Naive B cell (primary cell): Measurements from ENCODE around the gene ATP5PF. TPM values are rescaled to one million over a fixed set of nuclear protein-coding genes. Genes with fewer than 3 reads are reported as not detected.
"Not testable (repeated sequence)": the region's sequence is repeated elsewhere in the genome, so short reads cannot be mapped to it uniquely, and the experiment has no call there.

Source experiments
- ATAC-seq, 2 donors: fragments of 150-1000 bp; cut with Tn5 transposase; 2 replicates each; pipeline ENCODE4 v1.10.0; 2021; ENCODE audit warnings: low read depth in 2 of 2, mild to moderate bottlenecking in 2 of 2, moderate library complexity in 2 of 2
- DNase-seq: peaks from one replicate; pipeline ENCODE4 v3.0.0; 2022
- H3K27ac Mint-ChIP-seq, 6 donors: one replicate each; pipeline ENCODE4 v1.8.0; 2020 to 2022; ENCODE audit warnings: mild to moderate bottlenecking in 6 of 6, mixed read lengths in 6 of 6, moderate library complexity in 5 of 6, inconsistent platforms in 2 of 6
- H3K27me3 Mint-ChIP-seq, 3 donors: one replicate each; pipeline ENCODE4 v1.8.0; 2021 to 2022; ENCODE audit warnings: mixed read lengths in 3 of 3, mild to moderate bottlenecking in 1 of 3
- H3K36me3 Mint-ChIP-seq, 2 donors: one replicate each; pipeline ENCODE4 v1.8.0; 2020 to 2022; ENCODE audit warnings: mixed read lengths in 2 of 2, inconsistent platforms in 1 of 2, mild to moderate bottlenecking in 1 of 2
- H3K4me1 Mint-ChIP-seq, 3 donors: one replicate each; pipeline ENCODE4 v1.8.0; 2020 to 2022; ENCODE audit warnings: mixed read lengths in 3 of 3, inconsistent platforms in 1 of 3, mild to moderate bottlenecking in 1 of 3, moderate library complexity in 1 of 3
- H3K4me3 Mint-ChIP-seq, 8 donors: one replicate each; pipeline ENCODE4 v1.8.0; 2020 to 2022; ENCODE audit warnings: mild to moderate bottlenecking in 8 of 8, mixed read lengths in 8 of 8, moderate library complexity in 8 of 8, inconsistent platforms in 2 of 8
- H3K9me3 Mint-ChIP-seq, 7 donors: one replicate each; pipeline ENCODE4 v1.8.0; 2020 to 2022; ENCODE audit warnings: mixed read lengths in 7 of 7, mild to moderate bottlenecking in 5 of 7, inconsistent platforms in 2 of 7, moderate library complexity in 1 of 7
- polyA plus RNA-seq, 6 donors: library from polyadenylated mRNA; unstranded; fragments of 300-500 nt; fragmentation: Illumina TruSeq; gene quantifications; one replicate each; pipeline ENCODE4 v1.2.3, GENCODE V29; 2021; ENCODE audit warnings: low read depth in 6 of 6

ATP5PF gene
- polyA plus RNA-seq: 100 to 1,000 TPM; 264 to 368 (median 335) TPM

- Mint-ChIP-seq H3K36me3 (peaks cover 0 to 10% of the 10 kb centered on the region in 2 donors), H3K4me1 (peaks cover 52 to 61% (median 56%) of the 10 kb centered on the region in 3 donors), H3K27me3 (no peaks in the 10 kb centered on the region), H3K4me3 (peak within 1 kb of the TSS; percentile 99 to 100 (median 99)), H3K9me3 (peaks cover 0 to 5% (median 0%) of the 10 kb centered on the region in 7 donors), H3K27ac (peak within 1 kb of the TSS; percentile 99 to 100 (median 99))
- ATAC-seq (peak; percentile 90), DNase-seq (peak; percentile 97)
These were observed at the start of gene ATP5PF, which contains the start of gene GABPA for GRCh38 chr21:25734904-25735645. Gene ATP5PF, minus strand, starts transcription at chr21:25734904. Its CDS starts 5,110 bp downstream, at chr21:25729794. Gene GABPA, plus strand, starts transcription at chr21:25734972. Its CDS starts 6,627 bp downstream, at chr21:25741599.

- H3K9me3 Mint-ChIP-seq, H3K4me3 Mint-ChIP-seq, DNase-seq, H3K4me1 Mint-ChIP-seq, H3K27ac Mint-ChIP-seq, H3K27me3 Mint-ChIP-seq, H3K36me3 Mint-ChIP-seq, ATAC-seq: not testable (repeated sequence)
These were observed 43.6 kb upstream of the ATP5PF start for GRCh38 chr21:25778126-25778875.

- Mint-ChIP-seq H3K27ac (no peak overlapping the region), H3K4me1 (peaks cover 4 to 17% (median 6%) of the 10 kb centered on the region in 3 donors), H3K9me3 (peaks cover 0 to 2% (median 0%) of the 10 kb centered on the region in 7 donors), H3K27me3 (no peaks in the 10 kb centered on the region), H3K36me3 (no peaks in the 10 kb centered on the region), H3K4me3 (no peak overlapping the region)
- ATAC-seq: no peak
- no peak for DNase-seq
These were observed 41.7 kb upstream of the ATP5PF start for GRCh38 chr21:25776440-25776839.

- peak overlapping the region in 5 of 8 donors; percentile 7 to 77 (median 33) for H3K4me3 Mint-ChIP-seq
- DNase-seq (no peak), ATAC-seq (peak in 1 of 2 donors; percentile 23)
- H3K4me1 Mint-ChIP-seq: peaks cover 4 to 17% (median 6%) of the 10 kb centered on the region in 3 donors
- peak overlapping the region; percentile 57 to 88 (median 72) for H3K27ac Mint-ChIP-seq
- peaks cover 0 to 9% of the 10 kb centered on the region in 2 donors for H3K36me3 Mint-ChIP-seq
- no peaks in the 10 kb centered on the region for H3K9me3 Mint-ChIP-seq
- H3K27me3 Mint-ChIP-seq: no peaks in the 10 kb centered on the region
These were observed 38.0 kb upstream of the ATP5PF start for GRCh38 chr21:25772686-25773085.

GRCh38 chr21:25767921-25768320, 33.2 kb upstream of the ATP5PF start:
- peaks cover 3 to 8% (median 4%) of the 10 kb centered on the region in 3 donors for H3K4me1 Mint-ChIP-seq
- no peak for DNase-seq
- peaks cover 18 to 28% of the 10 kb centered on the region in 2 donors for H3K36me3 Mint-ChIP-seq
- no peak overlapping the region for H3K4me3 Mint-ChIP-seq
- H3K9me3 Mint-ChIP-seq: no peaks in the 10 kb centered on the region
- no peak overlapping the region for H3K27ac Mint-ChIP-seq
- no peaks in the 10 kb centered on the region for H3K27me3 Mint-ChIP-seq
- no peak for ATAC-seq

- ATAC-seq (no peak), DNase-seq (no peak)
- Mint-ChIP-seq H3K9me3 (no peaks in the 10 kb centered on the region), H3K4me1 (no peaks in the 10 kb centered on the region), H3K36me3 (peaks cover 19 to 27% of the 10 kb centered on the region in 2 donors), H3K4me3 (no peak overlapping the region), H3K27me3 (no peaks in the 10 kb centered on the region), H3K27ac (no peak overlapping the region)
These were observed 29.4 kb upstream of the ATP5PF start for GRCh38 chr21:25764065-25764464.

- DNase-seq: no peak
- H3K4me3 Mint-ChIP-seq: no peak overlapping the region
- H3K27ac Mint-ChIP-seq: no peak overlapping the region
- H3K9me3 Mint-ChIP-seq: no peaks in the 10 kb centered on the region
- H3K4me1 Mint-ChIP-seq: peaks cover 5 to 14% (median 9%) of the 10 kb centered on the region in 3 donors
- H3K36me3 Mint-ChIP-seq: peaks cover 31 to 34% of the 10 kb centered on the region in 2 donors
- no peaks in the 10 kb centered on the region for H3K27me3 Mint-ChIP-seq
- no peak for ATAC-seq
These were observed 26.0 kb upstream of the ATP5PF start for GRCh38 chr21:25760677-25761076.

GRCh38 chr21:25760061-25760460, 25.4 kb upstream of the ATP5PF start:
- Mint-ChIP-seq H3K27me3 (no peaks in the 10 kb centered on the region), H3K27ac (no peak overlapping the region), H3K9me3 (no peaks in the 10 kb centered on the region), H3K36me3 (peaks cover 28 to 36% of the 10 kb centered on the region in 2 donors), H3K4me3 (no peak overlapping the region), H3K4me1 (peaks cover 10 to 20% (median 10%) of the 10 kb centered on the region in 3 donors)
- ATAC-seq: no peak
- no peak for DNase-seq

GRCh38 chr21:25759573-25759972, 24.9 kb upstream of the ATP5PF start:
- Mint-ChIP-seq H3K27ac (peak overlapping the region in 1 of 6 donors; percentile 38), H3K4me1 (peaks cover 10 to 20% (median 10%) of the 10 kb centered on the region in 3 donors), H3K36me3 (peaks cover 27 to 36% of the 10 kb centered on the region in 2 donors), H3K27me3 (no peaks in the 10 kb centered on the region), H3K4me3 (no peak overlapping the region), H3K9me3 (no peaks in the 10 kb centered on the region)
- DNase-seq: no peak
- ATAC-seq: no peak

- no peaks in the 10 kb centered on the region for H3K9me3 Mint-ChIP-seq
- H3K36me3 Mint-ChIP-seq: peaks cover 32 to 38% of the 10 kb centered on the region in 2 donors
These were observed 22.8 kb upstream of the ATP5PF start for GRCh38 chr21:25757531-25757930.

GRCh38 chr21:25756190-25756932, 21.7 kb upstream of the ATP5PF start:
- Mint-ChIP-seq H3K4me1 (peaks cover 10 to 28% (median 10%) of the 10 kb centered on the region in 3 donors), H3K9me3 (no peaks in the 10 kb centered on the region), H3K27ac (peak overlapping the region in 2 of 6 donors; percentile 8 to 71), H3K4me3 (no peak overlapping the region), H3K36me3 (peaks cover 39 to 41% of the 10 kb centered on the region in 2 donors), H3K27me3 (no peaks in the 10 kb centered on the region)
- no peak for DNase-seq
- no peak for ATAC-seq

More at GRCh38 chr21:25757531-25757930, 22.8 kb upstream of the ATP5PF start:
- DNase-seq: no peak
- Mint-ChIP-seq H3K4me1 (peaks cover 10 to 25% (median 10%) of the 10 kb centered on the region in 3 donors), H3K27ac (peak overlapping the region in 2 of 6 donors; percentile 8 to 30), H3K27me3 (no peaks in the 10 kb centered on the region), H3K4me3 (no peak overlapping the region)
- ATAC-seq: no peak

- H3K4me3 Mint-ChIP-seq: no peak overlapping the region
- ATAC-seq: no peak
- H3K4me1 Mint-ChIP-seq: peaks cover 10 to 27% (median 12%) of the 10 kb centered on the region in 3 donors
- H3K27me3 Mint-ChIP-seq: no peaks in the 10 kb centered on the region
- H3K9me3 Mint-ChIP-seq: no peaks in the 10 kb centered on the region
- peaks cover 29 to 31% of the 10 kb centered on the region in 2 donors for H3K36me3 Mint-ChIP-seq
- H3K27ac Mint-ChIP-seq: peak overlapping the region in 1 of 6 donors; percentile 14
- DNase-seq: no peak
These were observed 17.7 kb upstream of the ATP5PF start for GRCh38 chr21:25752416-25752815.

- no peaks in the 10 kb centered on the region for H3K9me3 Mint-ChIP-seq
These were observed 15.4 kb upstream of the ATP5PF start for GRCh38 chr21:25750085-25750484.

More at GRCh38 chr21:25750085-25750484, 15.4 kb upstream of the ATP5PF start:
- Mint-ChIP-seq H3K27me3 (no peaks in the 10 kb centered on the region), H3K4me1 (peaks cover 0 to 8% (median 3%) of the 10 kb centered on the region in 3 donors), H3K27ac (peak overlapping the region in 2 of 6 donors; percentile 78 to 79), H3K4me3 (no peak overlapping the region), H3K36me3 (peaks cover 17 to 18% of the 10 kb centered on the region in 2 donors)
- DNase-seq (no peak), ATAC-seq (no peak)
